Glomerular endothelial cell (primary cell): ENCODE data around the gene PPM1M. TPM values are rescaled to one million over a fixed set of nuclear protein-coding genes. Genes with fewer than 3 reads are reported as not detected.

Experiments used
- DNase-seq: peaks from one replicate; pipeline ENCODE4 v3.0.0-alpha.2; 2011; ENCODE audit warnings: low read depth, low spot score; ENCODE audit errors: extremely low read depth
- total RNA-seq: library from RNA; depleted of rRNA; stranded (reverse); fragments of >200 nt; gene quantifications from 2 replicates; pipeline ENCODE4 v1.2.3, GENCODE V29; 2015

Gene PPM1M
- total RNA-seq, 1 donor from 2014 or later, result 7.4 TPM

DNA sequence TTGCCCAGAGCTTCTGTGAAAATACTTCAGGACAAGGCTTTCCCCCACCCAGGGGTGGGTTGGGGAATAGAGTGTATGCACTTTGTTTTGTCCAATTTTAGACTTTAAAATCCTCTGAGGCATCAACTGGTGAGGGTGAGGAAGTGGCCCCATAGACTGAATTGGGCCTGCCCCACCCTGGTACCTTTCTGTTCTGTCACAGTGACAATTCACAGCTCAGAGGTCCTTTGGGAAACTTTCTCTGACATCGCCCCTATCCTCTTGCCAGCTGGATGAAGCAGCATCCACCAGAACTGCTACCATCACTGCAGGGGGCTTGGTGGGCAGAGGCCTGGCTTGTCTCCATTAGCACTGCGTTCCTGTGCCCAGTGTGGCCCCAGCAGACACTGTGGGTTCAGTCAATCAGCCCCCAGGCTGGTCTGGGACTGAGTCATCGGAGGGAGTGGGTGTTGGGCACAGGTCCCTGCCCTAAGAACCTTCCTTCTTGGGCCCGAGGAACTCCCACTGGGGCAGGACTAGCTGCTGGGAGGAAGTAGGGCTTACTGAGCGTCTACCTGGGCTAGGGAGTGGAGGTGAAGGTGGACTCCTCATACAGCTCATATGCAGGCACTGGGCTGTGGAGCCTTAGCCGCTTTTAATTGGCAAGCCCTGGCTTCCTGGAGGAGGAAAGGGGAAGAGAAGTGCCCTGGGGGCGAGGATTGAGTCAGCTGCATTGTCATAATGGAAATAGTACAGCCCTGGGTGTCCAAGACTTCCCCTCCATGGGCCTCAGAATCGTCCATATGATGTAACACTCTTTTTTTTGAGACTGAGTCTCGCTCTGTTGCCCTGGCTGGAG, 1.5 kb upstream of the PPM1M start:
- DNase-seq, result no peak

- no peak for DNase-seq
These were observed 683 bp downstream of the PPM1M start for GRCh38 chr3:52246264-52246620.

DNA sequence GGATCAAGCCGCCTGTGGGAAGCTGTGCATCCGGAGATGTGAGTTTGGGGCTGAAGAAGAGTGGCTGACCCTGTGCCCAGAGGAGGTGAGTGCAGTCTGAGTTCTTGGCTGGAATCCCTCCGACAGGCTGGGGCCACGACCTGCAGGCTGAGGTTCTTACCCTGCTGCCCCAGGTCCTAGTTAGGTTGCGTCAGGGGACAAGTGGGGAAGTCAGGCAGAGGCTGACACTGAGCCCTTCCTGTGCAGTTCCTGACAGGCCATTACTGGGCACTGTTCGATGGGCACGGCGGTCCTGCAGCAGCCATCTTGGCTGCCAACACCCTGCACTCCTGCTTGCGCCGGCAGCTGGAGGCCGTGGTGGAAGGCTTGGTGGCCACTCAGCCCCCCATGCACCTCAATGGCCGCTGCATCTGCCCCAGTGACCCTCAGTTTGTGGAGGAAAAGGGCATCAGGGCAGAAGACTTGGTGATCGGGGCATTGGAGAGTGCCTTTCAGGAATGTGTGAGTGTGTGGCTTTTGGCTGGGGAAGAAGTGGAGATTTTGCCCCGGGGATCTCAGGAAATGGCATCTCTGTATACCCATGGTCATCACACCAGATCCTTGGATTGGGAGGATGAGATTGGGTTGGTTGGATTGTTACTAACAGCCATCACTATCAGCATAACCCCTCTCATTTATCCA, 1.3 kb downstream of the PPM1M start:
- DNase-seq, result no peak

- no peak for DNase-seq
These were observed 2.0 kb downstream of the PPM1M start for GRCh38 chr3:52247409-52248164.

DNA sequence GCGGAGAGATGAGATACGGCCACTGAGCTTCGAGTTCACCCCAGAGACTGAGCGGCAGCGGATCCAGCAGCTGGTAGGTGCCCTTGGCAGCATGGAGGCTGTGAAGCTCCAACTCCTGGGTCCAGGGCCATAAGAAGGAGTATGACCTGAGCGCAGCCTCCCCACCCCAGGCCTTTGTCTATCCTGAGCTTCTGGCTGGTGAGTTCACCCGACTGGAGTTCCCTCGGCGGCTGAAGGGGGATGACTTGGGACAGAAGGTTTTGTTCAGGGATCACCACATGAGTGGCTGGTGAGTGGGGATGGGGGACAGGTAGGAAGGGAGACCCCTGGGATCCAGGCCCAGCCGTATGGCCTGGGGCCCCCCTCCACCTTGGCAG, 2.6 kb downstream of the PPM1M start:
- DNase-seq, result no peak

GRCh38 chr3:52248816-52249547, 3.4 kb downstream of the PPM1M start:
- no peak for DNase-seq

DNA sequence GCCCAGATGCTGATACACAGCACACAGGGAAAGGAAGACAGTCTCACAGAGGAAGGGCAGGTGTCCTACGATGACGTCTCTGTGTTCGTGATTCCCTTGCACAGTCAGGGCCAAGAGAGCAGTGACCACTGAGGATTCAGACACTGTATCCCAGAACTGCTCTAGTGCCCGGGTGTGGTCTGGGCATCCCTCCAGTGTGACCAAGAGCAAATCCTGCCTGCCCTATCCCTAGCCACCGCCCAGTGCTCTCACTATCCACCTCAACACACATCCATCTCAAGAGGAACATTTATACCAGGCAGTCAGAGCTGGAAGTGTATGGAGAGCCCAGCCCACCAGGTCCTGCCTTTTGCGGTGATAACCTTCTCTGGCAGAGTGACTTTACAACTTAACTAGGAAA, 4.1 kb downstream of the PPM1M start:
- no peak for DNase-seq

- DNase-seq, result no peak
These were observed 4.6 kb downstream of the PPM1M start for GRCh38 chr3:52250122-52250521.

- no peak for DNase-seq
These were observed 8.1 kb downstream of the PPM1M start for GRCh38 chr3:52253314-52254304.

DNA sequence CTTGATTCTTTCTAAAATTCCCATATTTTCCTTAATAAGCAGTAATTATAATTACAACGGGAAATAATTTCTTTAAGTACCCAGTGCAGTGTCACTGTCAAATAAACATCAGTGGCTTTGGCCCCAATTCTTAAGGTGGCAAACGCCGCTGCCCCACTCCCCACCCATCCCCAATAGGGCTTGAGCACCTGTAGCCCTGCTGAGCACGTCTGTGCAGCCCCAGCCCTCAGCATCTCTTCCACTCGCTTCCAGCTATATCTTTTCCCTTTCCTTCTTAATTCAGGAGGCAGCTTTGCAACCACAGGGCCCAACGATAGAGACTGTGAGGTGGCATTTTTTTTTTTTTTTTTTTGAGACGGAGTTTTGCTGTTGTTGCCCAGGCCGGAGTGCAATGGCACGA, 9.0 kb downstream of the PPM1M start:
- DNase-seq, result no peak

DNA sequence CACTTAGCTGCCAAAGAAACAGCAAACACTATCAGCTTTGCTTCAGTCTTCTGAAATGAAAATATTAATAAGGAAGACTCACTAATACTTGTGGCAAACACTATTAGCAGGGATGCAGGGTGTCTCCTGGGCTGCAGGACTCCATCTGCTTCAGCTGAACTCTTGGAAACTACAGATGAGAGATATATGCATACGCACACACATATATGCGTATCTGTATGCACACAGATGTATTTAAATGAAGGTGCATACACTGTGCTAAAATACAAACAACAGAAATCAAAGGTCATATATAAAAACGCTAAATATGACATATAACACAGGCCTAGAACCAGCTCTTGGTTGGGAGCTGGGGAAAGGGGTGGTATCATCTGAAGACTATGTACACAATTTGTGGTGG, 10.6 kb downstream of the PPM1M start:
- DNase-seq, result no peak

DNA sequence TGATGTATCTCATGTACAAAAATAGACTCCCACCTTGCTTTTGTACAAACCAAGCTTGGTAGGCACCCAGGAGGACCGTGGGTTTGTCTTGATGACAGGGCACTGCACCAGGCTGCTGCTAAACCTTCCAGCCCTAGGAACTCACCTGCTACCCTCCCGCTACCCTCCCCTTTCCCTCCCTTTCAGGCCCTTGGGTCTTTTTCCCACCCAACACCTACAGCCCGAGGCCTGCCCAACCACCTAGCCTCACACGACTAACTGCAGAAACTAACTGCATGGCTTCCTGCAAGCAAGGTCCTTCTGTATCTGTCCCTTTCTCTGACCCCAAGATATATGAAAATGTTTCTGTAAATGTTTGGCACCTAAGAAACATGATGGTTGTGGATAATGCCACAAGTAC, 11.1 kb downstream of the PPM1M start:
- DNase-seq, result no peak

DNA sequence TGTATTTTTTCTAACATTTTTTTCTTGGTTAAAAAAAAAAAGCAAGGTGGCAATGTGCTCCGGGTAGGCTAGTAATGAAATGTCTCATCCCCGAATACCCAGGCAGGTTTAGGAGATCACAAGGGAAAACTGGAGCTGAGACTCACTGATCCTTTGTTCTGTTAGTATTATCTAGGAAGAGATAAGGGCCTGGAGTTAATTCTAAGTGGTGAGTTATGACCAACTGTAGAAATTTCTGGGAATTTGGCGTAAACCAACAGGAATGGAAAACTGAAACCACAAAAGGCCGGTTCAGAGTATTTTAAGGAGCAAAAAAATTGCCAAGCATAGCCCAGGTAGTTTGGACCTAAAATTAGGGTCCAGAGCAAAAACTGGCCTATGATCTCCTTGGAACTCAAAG, 12.4 kb downstream of the PPM1M start:
- no peak for DNase-seq

DNA sequence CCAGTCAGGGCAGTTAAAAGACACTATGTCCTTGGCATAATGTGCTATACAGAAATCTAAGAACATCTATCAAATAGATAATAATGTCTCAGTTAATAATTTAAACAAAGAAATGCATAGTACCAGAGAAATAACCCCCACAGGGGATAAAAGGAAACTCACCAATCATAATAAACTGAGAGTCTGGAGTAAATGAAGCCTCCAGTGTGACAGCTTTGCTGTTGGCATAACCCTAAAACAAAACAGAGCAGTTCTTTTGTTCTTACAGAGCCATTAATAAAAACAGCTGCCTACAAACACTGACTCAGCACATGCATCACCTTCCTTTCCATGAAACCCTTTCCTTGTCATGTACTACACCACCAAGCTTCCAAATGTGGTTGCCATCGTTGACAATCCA, 13.5 kb downstream of the PPM1M start:
- DNase-seq, result no peak

DNA sequence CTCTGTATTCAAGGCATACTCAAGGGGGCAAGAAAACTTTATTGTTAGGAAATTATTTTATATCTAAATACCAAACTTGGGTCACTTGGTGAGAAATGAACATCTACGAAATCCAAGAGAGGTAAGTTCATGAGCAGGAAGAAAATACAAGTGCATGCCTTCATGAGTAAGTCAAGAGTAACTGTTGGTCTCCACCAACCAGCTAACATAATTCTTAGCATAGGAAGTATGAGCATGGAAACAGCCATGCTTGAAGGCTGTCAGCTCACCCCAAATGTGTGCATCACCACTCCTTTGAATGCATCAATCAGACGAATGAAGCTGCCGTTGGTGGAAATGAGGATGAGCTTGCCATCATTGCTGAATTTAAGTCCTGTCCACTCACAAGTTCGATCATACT, 13.9 kb downstream of the PPM1M start:
- no peak for DNase-seq

DNA sequence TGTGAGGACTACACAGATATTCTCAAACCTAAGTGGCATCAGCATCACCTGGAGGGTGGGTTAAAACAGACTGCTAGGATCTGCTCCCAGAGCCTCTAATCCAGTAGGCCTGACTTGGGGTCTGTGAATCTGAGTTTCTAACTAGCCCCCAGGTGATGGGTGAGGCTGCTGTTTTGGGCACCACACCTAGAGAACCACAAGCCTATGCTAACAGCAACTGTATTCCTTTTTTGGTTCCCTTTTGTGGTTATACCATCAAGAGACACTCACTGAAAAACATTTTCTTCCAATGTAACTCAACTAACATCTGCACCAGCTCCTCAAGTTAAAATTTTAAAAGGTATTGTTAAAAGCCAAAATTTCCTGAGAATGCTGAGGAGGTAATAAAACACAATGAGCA, 16.9 kb downstream of the PPM1M start:
- no peak for DNase-seq

DNA sequence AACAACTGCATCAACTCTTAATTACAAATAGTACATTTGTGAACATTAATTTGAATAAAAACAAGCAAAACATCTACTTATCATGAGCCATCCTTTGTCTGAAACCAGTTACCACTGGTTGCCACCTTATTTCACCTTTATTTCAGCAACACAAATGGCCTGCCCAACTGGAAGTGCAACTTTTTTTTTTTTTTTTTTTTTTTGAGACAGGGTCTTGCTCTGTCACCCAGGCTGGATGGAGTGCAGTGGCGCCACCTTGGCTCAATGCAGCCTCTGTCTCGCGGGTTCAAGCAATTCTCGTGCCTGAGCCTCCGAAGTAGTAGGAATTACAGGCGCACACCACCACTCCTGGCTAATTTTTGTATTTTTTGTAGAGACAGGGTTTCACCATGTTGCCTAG, 19.8 kb downstream of the PPM1M start:
- DNase-seq, result no peak

- DNase-seq, result no peak
These were observed 22.5 kb downstream of the PPM1M start for GRCh38 chr3:52268036-52268435.

DNA sequence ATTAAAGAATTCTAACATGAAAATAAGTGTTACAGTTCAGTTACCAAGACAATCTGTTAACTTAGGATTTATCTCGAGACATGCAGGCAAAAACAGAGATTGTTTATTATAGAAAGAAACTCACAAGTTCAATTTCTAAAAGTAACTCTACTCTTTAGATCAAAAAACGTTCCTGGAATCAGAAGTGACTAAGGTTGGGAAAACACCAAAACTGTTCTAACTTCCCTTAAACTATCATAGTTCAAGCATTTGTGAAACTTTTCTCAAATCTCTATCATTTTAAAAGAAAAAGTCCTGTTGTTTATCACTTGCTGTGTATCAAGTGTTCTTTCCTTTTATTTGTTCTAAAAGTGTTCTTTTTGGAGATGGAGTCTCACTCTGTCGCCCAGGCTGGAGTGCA, 24.2 kb downstream of the PPM1M start:
- no peak for DNase-seq

DNA sequence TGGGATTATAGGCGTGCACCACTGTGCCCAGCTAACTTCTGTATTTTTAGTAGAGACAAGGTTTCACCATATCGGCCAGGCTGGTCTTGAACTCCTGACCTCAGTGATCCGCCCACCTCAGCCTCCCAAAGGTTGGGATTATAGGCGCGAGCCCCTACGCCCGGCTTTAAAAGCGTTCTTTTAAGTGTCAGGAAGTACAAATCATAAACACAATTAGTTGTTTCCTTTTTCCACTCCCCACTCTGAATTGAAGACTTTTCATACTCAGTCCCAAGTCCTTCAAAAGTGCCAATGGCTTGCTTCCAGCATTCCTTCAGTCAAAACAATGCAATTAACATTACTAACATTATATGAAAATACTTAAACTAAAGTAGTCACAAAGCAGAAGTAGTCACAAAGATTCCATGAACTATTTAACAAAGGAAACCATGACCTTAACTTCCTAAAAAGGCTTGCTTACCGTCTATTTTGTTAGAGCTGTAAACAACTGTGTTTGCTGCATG, 24.7 kb downstream of the PPM1M start:
- no peak for DNase-seq
